Esophagus squamous epithelium (tissue), 4 donors: ENCODE results near the gene MXRA5.

Experiments
- POLR2A ChIP-seq, 4 donors: fragments of 450-650 bp; IDR thresholded peaks; one replicate each; pipeline ENCODE4 v1.6.1; 2017; ENCODE audit warnings: antibody characterized with exemption in 4 of 4, mild to moderate bottlenecking in 4 of 4, moderate library complexity in 3 of 4
- TF ChIP-seq, protein P1 (sequence below), 6 experiments: fragments of 450-650 bp in 4 of 6; fragments of 200-600 bp in 2 of 6; sonication (generic) in 2 of 6; IDR thresholded peaks; one replicate each; pipeline ENCODE4 v1.5.1; 2016 to 2019; ENCODE audit warnings: antibody characterized with exemption in 6 of 6, mild to moderate bottlenecking in 4 of 6, moderate library complexity in 4 of 6

- TF ChIP-seq, protein P1, sequence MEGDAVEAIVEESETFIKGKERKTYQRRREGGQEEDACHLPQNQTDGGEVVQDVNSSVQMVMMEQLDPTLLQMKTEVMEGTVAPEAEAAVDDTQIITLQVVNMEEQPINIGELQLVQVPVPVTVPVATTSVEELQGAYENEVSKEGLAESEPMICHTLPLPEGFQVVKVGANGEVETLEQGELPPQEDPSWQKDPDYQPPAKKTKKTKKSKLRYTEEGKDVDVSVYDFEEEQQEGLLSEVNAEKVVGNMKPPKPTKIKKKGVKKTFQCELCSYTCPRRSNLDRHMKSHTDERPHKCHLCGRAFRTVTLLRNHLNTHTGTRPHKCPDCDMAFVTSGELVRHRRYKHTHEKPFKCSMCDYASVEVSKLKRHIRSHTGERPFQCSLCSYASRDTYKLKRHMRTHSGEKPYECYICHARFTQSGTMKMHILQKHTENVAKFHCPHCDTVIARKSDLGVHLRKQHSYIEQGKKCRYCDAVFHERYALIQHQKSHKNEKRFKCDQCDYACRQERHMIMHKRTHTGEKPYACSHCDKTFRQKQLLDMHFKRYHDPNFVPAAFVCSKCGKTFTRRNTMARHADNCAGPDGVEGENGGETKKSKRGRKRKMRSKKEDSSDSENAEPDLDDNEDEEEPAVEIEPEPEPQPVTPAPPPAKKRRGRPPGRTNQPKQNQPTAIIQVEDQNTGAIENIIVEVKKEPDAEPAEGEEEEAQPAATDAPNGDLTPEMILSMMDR (IDR thresholded peaks at IDR 0.05), result no peak
- no peak for TF ChIP-seq POLR2A (IDR thresholded peaks at IDR 0.05)
Observed at GRCh38 chrX:3268829-3269228, 77.6 kb downstream of the MXRA5 start.
